Loucy (cell line): ENCODE data around the gene PIWIL1.

Experiments
- H2AFZ ChIP-seq: fragments of 200-600 bp; sonication (generic); 2 replicates; pipeline ENCODE4 v1.6.0; 2016; ENCODE audit warnings: antibody characterized with exemption, mild to moderate bottlenecking, low read length, moderate library complexity
- H3F3A ChIP-seq: fragments of 200-600 bp; 2 replicates; pipeline ENCODE4 v1.6.0; 2016; ENCODE audit warnings: antibody characterized with exemption, low read depth, mild to moderate bottlenecking
- H3K27me3 ChIP-seq: fragments of 200-600 bp; sonication (generic); 2 replicates; pipeline ENCODE4 v1.6.1; 2014; ENCODE audit warnings: low read length, mild to moderate bottlenecking; ENCODE audit not compliant: insufficient read depth, poor library complexity, severe bottlenecking
- H3K36me3 ChIP-seq: fragments of 200-600 bp; sonication (generic); 2 replicates; pipeline ENCODE4 v1.6.1; 2016; ENCODE audit warnings: low read length; ENCODE audit not compliant: insufficient read depth
- H3K4me1 ChIP-seq: fragments of 200-600 bp; sonication (generic); 2 replicates; pipeline ENCODE4 v1.5.1; 2014; ENCODE audit warnings: low read length, mild to moderate bottlenecking; ENCODE audit not compliant: insufficient read depth, poor library complexity, severe bottlenecking
- H3K4me2 ChIP-seq: fragments of 200-600 bp; sonication (generic); 2 replicates; pipeline ENCODE4 v1.6.0; 2014; ENCODE audit warnings: antibody characterized with exemption, low read length, low read depth, mild to moderate bottlenecking; ENCODE audit not compliant: poor library complexity, severe bottlenecking
- H3K4me3 ChIP-seq: fragments of 200-600 bp; sonication (generic); 2 replicates; pipeline ENCODE4 v1.5.1; 2014; ENCODE audit warnings: low read length, mild to moderate bottlenecking, mixed read lengths; ENCODE audit not compliant: poor library complexity, severe bottlenecking
- H3K79me2 ChIP-seq: fragments of 200-600 bp; sonication (generic); 2 replicates; pipeline ENCODE4 v1.6.1; 2014; ENCODE audit warnings: low read length; ENCODE audit not compliant: insufficient read depth
- H3K9ac ChIP-seq: fragments of 200-600 bp; sonication (generic); 2 replicates; pipeline ENCODE4 v1.6.0; 2014; ENCODE audit warnings: mild to moderate bottlenecking, low read depth, low read length, moderate library complexity; ENCODE audit not compliant: poor library complexity, severe bottlenecking
- H3K9me2 ChIP-seq: fragments of 200-600 bp; sonication (generic); replicated peaks from 2 replicates; pipeline ENCODE4 v1.6.1; 2016; ENCODE audit warnings: low read depth, low read length, mixed read lengths
- H3K9me3 ChIP-seq: fragments of 200-600 bp; sonication (generic); 2 replicates; pipeline ENCODE4 v1.6.1; 2014; ENCODE audit warnings: mild to moderate bottlenecking, antibody characterized with exemption, low read length, low read depth; ENCODE audit not compliant: insufficient read depth
- H4K20me1 ChIP-seq: fragments of 200-600 bp; sonication (generic); 2 replicates; pipeline ENCODE4 v1.6.0; 2014; ENCODE audit warnings: antibody characterized with exemption, low read length, mild to moderate bottlenecking; ENCODE audit not compliant: insufficient read depth, poor library complexity, severe bottlenecking
- CTCF ChIP-seq: fragments of 200-600 bp; sonication (generic); conservative IDR thresholded peaks from 2 replicates; pipeline ENCODE4 v1.5.1; 2014; ENCODE audit warnings: mild to moderate bottlenecking, antibody characterized with exemption, low read length
- EZH2phosphoT487 ChIP-seq: fragments of 200-600 bp; IDR thresholded peaks from 2 replicates; pipeline ENCODE4 v1.6.1; 2018; ENCODE audit warnings: antibody characterized with exemption, mild to moderate bottlenecking, moderate library complexity, borderline replicate concordance

Gene PIWIL1

GRCh38 chr12:130290114-130290513, 47.6 kb upstream of the PIWIL1 start:
- Histone ChIP-seq H3K4me2 (no peak overlapping the region), H3K4me3 (no peak overlapping the region), H3K27me3 (no peaks in the 10 kb centered on the region)

DNA sequence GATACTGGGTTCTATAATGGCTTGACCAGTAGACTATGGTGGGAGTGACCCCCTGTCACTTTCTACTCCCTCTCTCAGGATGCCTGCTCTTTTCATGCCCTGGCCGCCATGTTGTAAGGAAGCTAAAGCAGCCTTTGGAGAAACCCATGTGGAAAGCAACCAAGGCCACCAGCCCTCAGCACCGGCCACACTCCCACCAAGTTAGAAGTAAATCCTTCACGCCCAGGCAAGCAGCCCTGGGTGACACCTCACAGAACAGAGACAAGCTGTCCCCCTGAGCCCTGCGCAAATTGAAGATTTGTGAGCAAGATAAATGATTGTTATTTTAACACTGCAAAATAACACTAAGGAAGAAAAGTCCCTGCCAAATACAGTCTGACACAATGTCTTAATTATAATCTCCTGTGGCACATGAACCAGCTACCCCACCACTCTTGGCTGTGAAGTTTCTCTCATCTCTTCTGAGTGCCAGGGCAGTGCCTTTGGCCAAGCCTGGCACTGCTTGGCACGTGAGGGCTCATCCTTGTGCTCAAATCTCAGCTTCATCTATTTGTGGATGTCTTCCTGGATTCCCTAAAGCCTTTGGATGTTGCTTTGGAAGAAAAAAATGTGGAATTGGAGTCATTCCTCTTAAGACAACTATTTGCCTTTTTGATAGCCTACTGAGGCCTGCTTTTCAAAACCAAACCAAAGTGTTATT, 39.2 kb upstream of the PIWIL1 start:
- H3K79me2 ChIP-seq, result no peaks in the 10 kb centered on the region
- no peak overlapping the region for H3K9ac ChIP-seq
- H3F3A ChIP-seq, result no peaks in the 10 kb centered on the region
- peaks cover 2% of the 10 kb centered on the region; the same call in 1 of the 2 replicates for H3K9me3 ChIP-seq
- no peaks in the 10 kb centered on the region for H3K9me2 ChIP-seq
- no peak overlapping the region for H3K4me2 ChIP-seq
- no peaks in the 10 kb centered on the region for H3K4me1 ChIP-seq
- no peak for TF ChIP-seq CTCF
- no peak for TF ChIP-seq EZH2phosphoT487
- H3K36me3 ChIP-seq, result no peaks in the 10 kb centered on the region
- no peak overlapping the region for H2AFZ ChIP-seq
- H3K4me3 ChIP-seq, result no peak overlapping the region
- H3K27me3 ChIP-seq, result no peaks in the 10 kb centered on the region
- H4K20me1 ChIP-seq, result no peaks in the 10 kb centered on the region

More at GRCh38 chr12:130290114-130290513, 47.6 kb upstream of the PIWIL1 start:
- TF ChIP-seq CTCF, result no peak
- TF ChIP-seq EZH2phosphoT487, result no peak
- H3K9me3 ChIP-seq, result peaks cover 15% of the 10 kb centered on the region
- H3K36me3 ChIP-seq, result no peaks in the 10 kb centered on the region
- H3K4me1 ChIP-seq, result no peaks in the 10 kb centered on the region
- no peaks in the 10 kb centered on the region for H3K9me2 ChIP-seq
- no peak overlapping the region for H2AFZ ChIP-seq
- H4K20me1 ChIP-seq, result no peaks in the 10 kb centered on the region
- no peaks in the 10 kb centered on the region for H3F3A ChIP-seq
- H3K9ac ChIP-seq, result no peak overlapping the region
- H3K79me2 ChIP-seq, result no peaks in the 10 kb centered on the region

DNA sequence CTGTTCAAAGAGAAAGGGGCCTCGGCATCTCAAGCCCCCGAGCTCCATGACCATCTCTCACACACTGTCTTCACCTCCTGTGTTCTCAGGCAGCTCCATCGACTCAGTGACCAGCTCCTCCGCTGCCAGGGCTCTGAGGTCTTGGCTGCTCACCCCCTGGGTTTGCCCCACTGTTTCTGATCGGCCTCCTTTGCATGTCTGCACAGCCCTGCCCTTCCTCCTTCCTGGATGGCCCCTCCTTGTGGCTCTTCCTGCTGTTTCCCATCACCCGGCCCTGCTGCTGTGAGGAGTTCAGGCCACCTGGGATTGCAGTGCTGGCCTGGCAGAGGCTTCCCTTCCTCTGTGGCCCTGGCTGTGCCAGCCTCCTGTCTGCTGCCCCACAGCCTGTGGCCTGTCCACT, 38.1 kb upstream of the PIWIL1 start:
- TF ChIP-seq EZH2phosphoT487 (no peak), CTCF (no peak)
- H3K4me2 ChIP-seq, result no peak overlapping the region
- no peaks in the 10 kb centered on the region; the same call in 1 of the 2 replicates for H3K9me3 ChIP-seq
- no peaks in the 10 kb centered on the region for H3K27me3 ChIP-seq
- H3K9ac ChIP-seq, result no peak overlapping the region
- no peak overlapping the region for H2AFZ ChIP-seq
- no peaks in the 10 kb centered on the region for H3K4me1 ChIP-seq
- H3K36me3 ChIP-seq, result no peaks in the 10 kb centered on the region
- H3K4me3 ChIP-seq, result no peak overlapping the region
- no peaks in the 10 kb centered on the region for H3F3A ChIP-seq
- H3K79me2 ChIP-seq, result no peaks in the 10 kb centered on the region
- H3K9me2 ChIP-seq, result no peaks in the 10 kb centered on the region
- no peaks in the 10 kb centered on the region for H4K20me1 ChIP-seq
